ENCODE measurements around the gene SYT12.

SYT12 gene

DNA sequence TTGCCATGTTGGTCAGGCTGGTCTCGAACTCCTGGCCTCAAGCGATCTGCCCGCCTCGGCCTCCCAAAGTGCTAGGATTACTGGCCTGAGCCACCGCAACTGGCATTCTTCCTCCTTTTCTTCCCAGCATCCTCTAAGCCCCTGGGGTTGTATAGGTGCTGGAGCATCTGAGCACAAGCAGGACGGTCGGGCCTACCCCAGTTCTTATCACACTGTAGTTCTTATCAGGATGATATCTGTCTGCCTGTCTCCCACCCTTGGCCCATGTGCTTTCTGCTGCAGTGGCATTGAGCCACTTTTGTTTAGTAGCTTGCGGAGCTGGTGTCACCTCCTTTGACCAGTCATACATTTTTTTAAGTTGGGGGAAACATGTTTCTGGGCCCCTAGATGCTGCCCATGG lies 35.6 kb downstream of the SYT12 start:
- no peak for DNase-seq

- no peak for DNase-seq
Measured at GRCh38 chr11:67059671-67060070, 36.7 kb downstream of the SYT12 start.

DNA sequence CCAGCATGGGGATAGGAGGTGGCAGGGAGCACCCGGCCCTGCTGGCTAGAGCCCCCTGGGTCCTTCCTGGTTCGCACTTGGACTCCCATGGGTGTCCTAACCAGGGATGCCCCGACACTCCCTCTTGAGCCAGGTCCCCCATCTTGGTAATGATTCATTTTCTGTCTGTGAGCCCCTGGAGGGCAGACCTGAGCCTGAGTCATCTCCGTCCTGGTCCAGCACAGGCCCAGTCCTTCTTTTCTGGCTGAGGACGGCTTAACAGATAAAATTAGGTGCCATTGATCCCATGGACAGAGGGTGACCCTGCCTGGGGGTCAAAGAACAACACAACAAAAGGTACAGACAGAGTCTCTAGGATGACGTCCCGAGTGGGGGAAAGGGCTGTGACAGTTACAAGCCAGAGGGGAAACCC lies 37.2 kb downstream of the SYT12 start:
- no peak for DNase-seq

GRCh38 chr11:67062526-67063373 lies 39.8 kb downstream of the SYT12 start:
- no peak for DNase-seq

- no peak for DNase-seq
Measured at GRCh38 chr11:67066333-67066709, 43.4 kb downstream of the SYT12 start.

GRCh38 chr11:67071420-67072284 lies 48.7 kb downstream of the SYT12 start:
- DNase-seq, result peak; percentile 64

- no peak for DNase-seq
Measured at GRCh38 chr11:67072295-67072694, 49.4 kb downstream of the SYT12 start.

- no peak for DNase-seq
Measured at GRCh38 chr11:67073908-67074307, 51.0 kb downstream of the SYT12 start.

DNA sequence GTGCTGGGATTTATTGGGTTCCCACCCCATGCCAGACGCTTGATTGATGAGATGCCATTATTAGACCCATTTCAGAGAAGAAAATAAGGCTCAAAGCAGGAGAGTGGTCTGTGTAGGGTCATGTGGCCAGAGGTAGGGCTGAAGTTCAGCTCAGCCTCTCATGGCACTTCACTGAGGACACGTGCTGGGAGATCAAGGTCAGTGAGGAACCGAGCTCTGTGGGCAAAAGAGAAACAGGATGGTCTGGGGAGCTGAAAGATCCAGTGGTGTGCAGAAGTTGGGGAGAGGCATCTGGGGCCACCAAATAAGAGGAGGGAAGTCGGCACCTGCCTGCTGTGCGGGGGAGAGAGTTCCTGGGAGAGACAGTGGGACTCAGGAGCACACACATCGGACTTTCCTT lies 53.3 kb downstream of the SYT12 start:
- no peak for DNase-seq

- no peak for DNase-seq
Measured at GRCh38 chr11:67079065-67079705, 56.3 kb downstream of the SYT12 start.

- DNase-seq, result peak; percentile 4
Measured at GRCh38 chr11:67082071-67082791, 59.3 kb downstream of the SYT12 start.

GRCh38 chr11:67083786-67084366 lies 60.9 kb downstream of the SYT12 start:
- DNase-seq, result no peak

- no peak for DNase-seq
Measured at GRCh38 chr11:67085617-67086016, 62.7 kb downstream of the SYT12 start.

GRCh38 chr11:67090717-67091116 lies 67.8 kb downstream of the SYT12 start:
- no peak for DNase-seq

DNA sequence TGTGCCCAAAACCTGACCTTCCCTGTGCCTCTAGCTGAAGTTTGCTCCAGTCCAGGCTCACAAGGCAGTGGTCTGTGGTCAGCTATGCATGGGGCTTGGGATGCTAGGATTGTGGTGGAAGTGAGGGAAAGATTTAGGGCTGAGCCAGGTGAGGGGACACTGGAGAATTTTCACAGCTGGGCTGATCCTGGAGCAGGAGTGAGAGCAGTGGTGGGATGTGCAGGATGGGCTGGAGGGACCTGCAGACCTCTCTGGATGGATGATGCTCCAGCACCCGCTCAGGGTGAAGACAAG lies 72.2 kb downstream of the SYT12 start:
- no peak for DNase-seq

DNA sequence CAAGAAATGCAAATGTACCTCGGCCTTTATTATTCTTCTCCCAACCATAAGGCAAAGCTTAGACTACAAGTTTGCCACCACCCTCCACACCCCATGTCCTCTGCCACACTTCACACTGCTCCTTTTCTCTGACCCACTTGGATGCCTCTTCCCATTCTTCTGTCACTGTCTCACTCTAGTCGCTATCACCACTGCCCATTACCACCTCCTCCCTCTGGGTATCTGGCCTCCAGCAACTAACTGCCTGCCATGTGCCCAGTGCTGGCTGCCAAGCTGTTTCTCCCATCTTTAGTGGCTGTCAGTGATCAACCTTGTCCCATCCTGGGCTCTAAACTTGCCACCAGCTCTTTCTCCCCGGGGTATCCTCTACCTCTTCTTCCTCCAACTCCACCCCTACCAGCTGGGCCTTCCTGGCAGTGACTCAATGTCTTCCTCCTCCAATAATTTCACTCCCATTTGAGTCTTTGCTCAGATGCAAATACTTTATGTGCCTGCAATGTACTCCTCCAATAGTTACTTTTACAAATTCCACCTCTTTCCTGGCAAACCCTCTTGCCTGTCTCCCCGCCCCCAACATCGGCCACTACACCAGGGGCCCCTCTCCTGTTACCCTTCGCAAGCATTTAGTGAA lies 76.0 kb downstream of the SYT12 start:
- DNase-seq, result no peak

DNA sequence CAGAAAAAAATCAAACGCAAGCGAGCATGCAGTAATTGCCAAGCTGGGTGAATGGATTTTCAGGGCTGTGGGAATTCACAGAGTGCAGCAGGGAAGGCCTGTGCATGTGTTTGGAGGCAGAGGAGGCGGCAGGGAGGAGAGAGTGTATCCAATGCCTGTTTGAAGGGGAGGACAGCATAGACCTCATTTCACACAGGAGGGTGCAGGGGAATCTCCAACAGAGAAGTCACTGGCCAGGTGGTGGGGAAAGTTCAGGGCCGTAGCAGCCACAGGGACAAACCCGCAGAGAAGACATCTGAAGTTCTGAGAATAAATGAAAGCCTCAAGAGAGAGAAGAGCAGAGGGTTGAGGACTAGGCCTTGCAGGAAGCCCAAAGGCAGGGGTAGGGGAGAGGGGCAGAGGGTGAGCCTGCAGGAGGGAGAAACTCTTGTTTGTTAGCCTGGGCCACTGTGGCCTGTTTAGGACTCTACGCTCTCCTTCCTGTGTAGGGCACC lies 76.9 kb downstream of the SYT12 start:
- DNase-seq, result no peak

Measured in activated T-cell treated with anti-CD3 and anti-CD28 coated beads for 4 hours (primary cell).